Liver (tissue), 3 donors: Measurements from ENCODE around the gene PPP1R14C.

ENCODE experiments used
- ATF3 ChIP-seq: IDR thresholded peaks from 2 replicates; pipeline ENCODE4 v1.6.1; 2016; ENCODE audit warnings: antibody characterized with exemption
- CTCF ChIP-seq: fragments of 150-350 bp; IDR thresholded peaks from 2 replicates; pipeline ENCODE4 v1.5.1; 2017; ENCODE audit warnings: improper control_type of control experiment, low read depth, low read length; ENCODE audit not compliant: missing input control
- FOXA1 ChIP-seq: IDR thresholded peaks from 2 replicates; pipeline ENCODE4 v1.6.1; 2016; ENCODE audit warnings: antibody characterized with exemption
- GABPA ChIP-seq, 2 donors: IDR thresholded peaks in 1 of 2; conservative IDR thresholded peaks in 1 of 2; 2 replicates each; pipeline ENCODE4 v1.6.1; 2016; ENCODE audit warnings: antibody characterized with exemption in 2 of 2, mild to moderate bottlenecking in 1 of 2, moderate library complexity in 1 of 2
- HNF4G ChIP-seq: IDR thresholded peaks from 2 replicates; pipeline ENCODE4 v1.6.1; 2016; ENCODE audit warnings: antibody characterized with exemption
- JUND ChIP-seq, 2 donors: IDR thresholded peaks; 2 replicates each; pipeline ENCODE4 v1.6.1; 2016; ENCODE audit warnings: antibody characterized with exemption in 2 of 2
- MAX ChIP-seq: IDR thresholded peaks from 2 replicates; pipeline ENCODE4 v1.6.1; 2016; ENCODE audit warnings: antibody characterized with exemption
- NR2F2 ChIP-seq: IDR thresholded peaks from 2 replicates; pipeline ENCODE4 v1.6.1; 2016; ENCODE audit warnings: antibody characterized with exemption
- RAD21 ChIP-seq, 2 donors: IDR thresholded peaks; 2 replicates each; pipeline ENCODE4 v1.6.1; 2016; ENCODE audit warnings: antibody characterized with exemption in 2 of 2, mild to moderate bottlenecking in 2 of 2
- REST ChIP-seq: IDR thresholded peaks from 2 replicates; pipeline ENCODE4 v1.6.1; 2016; ENCODE audit warnings: antibody characterized with exemption, mild to moderate bottlenecking
- RXRA ChIP-seq, 2 donors: IDR thresholded peaks; 2 replicates each; pipeline ENCODE4 v1.6.1; 2017 to 2018; ENCODE audit warnings: antibody characterized with exemption in 2 of 2, mild to moderate bottlenecking in 1 of 2
- SP1 ChIP-seq: IDR thresholded peaks from 2 replicates; pipeline ENCODE4 v1.6.1; 2018; ENCODE audit warnings: antibody characterized with exemption, mild to moderate bottlenecking
- TAF1 ChIP-seq: conservative IDR thresholded peaks from 2 replicates; pipeline ENCODE4 v1.6.1; 2016; ENCODE audit warnings: antibody characterized with exemption, mild to moderate bottlenecking
- ZBTB33 ChIP-seq: IDR thresholded peaks from 2 replicates; pipeline ENCODE4 v1.6.1; 2016; ENCODE audit warnings: antibody characterized with exemption
- donor health status: healthy.
- donor health status: healthy.

- no peak for TF ChIP-seq CTCF
- no peak for TF ChIP-seq RAD21 (IDR thresholded peaks at IDR 0.05)
- TF ChIP-seq SP1: no peak
- TF ChIP-seq GABPA (IDR thresholded peaks at IDR 0.05 in 1 of 2, conservative IDR thresholded peaks at IDR 0.05 in 1 of 2): no peak
- TF ChIP-seq NR2F2: no peak
- TF ChIP-seq REST: no peak
- TF ChIP-seq TAF1: no peak
- TF ChIP-seq RXRA (IDR thresholded peaks at IDR 0.05): no peak
- TF ChIP-seq ZBTB33: no peak
- TF ChIP-seq JUND (IDR thresholded peaks at IDR 0.05): no peak
- no peak for TF ChIP-seq ATF3
- no peak for TF ChIP-seq FOXA1
- no peak for TF ChIP-seq MAX
- TF ChIP-seq HNF4G: no peak
Observed at GRCh38 chr6:150276937-150277742, 134.3 kb downstream of the PPP1R14C start.
